ENCODE results near the gene LENG1. TPM values are rescaled to one million over a fixed set of nuclear protein-coding genes. Genes with fewer than 3 reads are reported as not detected.

Gene LENG1
- total RNA-seq, 2 experiments from 2014 or later, result 7.6 to 9.1 TPM

DNA sequence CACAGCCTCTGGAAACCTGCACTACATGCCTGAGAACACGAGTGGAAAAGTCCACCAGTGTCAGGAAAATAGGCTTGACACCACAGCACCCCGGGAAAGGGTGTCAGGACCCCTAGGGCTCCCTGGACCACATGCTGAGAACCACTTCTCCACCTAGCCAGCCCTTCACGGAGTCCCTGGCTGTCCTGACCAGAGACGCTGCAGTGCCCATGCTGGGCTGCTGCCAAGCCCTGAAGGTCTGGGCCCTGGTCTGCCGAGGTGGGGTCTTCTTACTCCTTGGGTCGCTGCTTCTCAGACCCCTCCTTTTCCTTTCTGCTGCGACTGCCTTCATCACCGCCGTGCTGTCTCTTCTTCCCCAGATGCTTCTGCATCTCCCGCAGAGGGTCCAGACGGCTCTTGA lies 3.0 kb downstream of the LENG1 start:
- no peak for DNase-seq
- Mint-ChIP-seq H3K36me3 (ENCODE audit: low read depth) (peaks cover 54% of the 10 kb centered on the region), H3K4me1 (peaks cover 47% of the 10 kb centered on the region), H3K27me3 (no peaks in the 10 kb centered on the region), H3K9me3 (no peaks in the 10 kb centered on the region), H3K27ac (peak overlapping the region; percentile 46), H3K4me3 (no peak overlapping the region)
- CTCF ChIA-PET, result interaction anchor here (3.0 kb wide), 1 partner anchor 12 kb away, joined by 12 read pairs; no protein-coding TSS in a partner anchor
- POLR2A ChIA-PET, result no interaction called here

DNA sequence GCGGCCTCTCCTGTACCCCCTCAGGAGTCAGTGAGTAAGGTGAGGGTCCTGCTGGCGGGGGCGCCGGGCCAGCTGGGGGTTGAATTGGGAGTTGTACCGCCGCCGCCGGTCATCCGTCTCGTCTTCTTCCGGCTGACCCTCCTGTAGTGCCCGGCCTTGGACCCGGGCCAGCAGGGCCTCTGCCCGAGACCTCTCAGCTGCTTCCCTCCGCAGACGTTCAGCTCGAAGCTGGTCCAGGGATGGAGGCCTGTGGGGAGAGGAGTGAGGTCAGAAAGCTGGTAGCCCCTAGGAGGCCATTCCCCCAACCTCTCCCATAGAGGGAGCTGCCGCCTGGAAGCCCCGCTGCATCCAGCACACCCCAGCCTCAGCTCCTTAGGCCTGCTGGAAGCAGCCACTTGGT lies 3.8 kb downstream of the LENG1 start:
- Mint-ChIP-seq H3K9me3 (no peaks in the 10 kb centered on the region), H3K4me1 (peaks cover 43% of the 10 kb centered on the region), H3K27me3 (no peaks in the 10 kb centered on the region), H3K4me3 (no peak overlapping the region), H3K27ac (no peak overlapping the region), H3K36me3 (ENCODE audit: low read depth) (peaks cover 59% of the 10 kb centered on the region)
- DNase-seq, result no peak
- ChIA-PET POLR2A (no interaction called here), CTCF (interaction anchor here (3.0 kb wide), 1 partner anchor 12 kb away, joined by 12 read pairs; no protein-coding TSS in a partner anchor)

- peaks cover 62% of the 10 kb centered on the region for H3K36me3 Mint-ChIP-seq (ENCODE audit: low read depth)
- POLR2A ChIA-PET, result no interaction called here
- peak overlapping the region; percentile 12 for H3K4me3 Mint-ChIP-seq
These were observed 4.7 kb downstream of the LENG1 start for GRCh38 chr19:54154603-54155345.

GRCh38 chr19:54153731-54154326 lies 5.7 kb downstream of the LENG1 start:
- Mint-ChIP-seq H3K4me1 (peaks cover 35% of the 10 kb centered on the region), H3K4me3 (no peak overlapping the region), H3K27me3 (no peaks in the 10 kb centered on the region), H3K27ac (peak overlapping the region; percentile 88), H3K9me3 (no peaks in the 10 kb centered on the region), H3K36me3 (ENCODE audit: low read depth) (peaks cover 68% of the 10 kb centered on the region)
- no peak for DNase-seq
- POLR2A ChIA-PET, result no interaction called here
- CTCF ChIA-PET, result no interaction called here

More at GRCh38 chr19:54154603-54155345, 4.7 kb downstream of the LENG1 start:
- CTCF ChIA-PET, result no interaction called here
- H3K27ac Mint-ChIP-seq, result peak overlapping the region; percentile 88
- no peaks in the 10 kb centered on the region for H3K9me3 Mint-ChIP-seq
- DNase-seq, result peak; percentile 73
- no peaks in the 10 kb centered on the region for H3K27me3 Mint-ChIP-seq
- peaks cover 35% of the 10 kb centered on the region for H3K4me1 Mint-ChIP-seq

- Mint-ChIP-seq H3K27ac (peak overlapping the region; percentile 14), H3K4me1 (peaks cover 27% of the 10 kb centered on the region), H3K36me3 (ENCODE audit: low read depth) (peaks cover 65% of the 10 kb centered on the region), H3K4me3 (no peak overlapping the region), H3K27me3 (no peaks in the 10 kb centered on the region), H3K9me3 (no peaks in the 10 kb centered on the region)
- POLR2A ChIA-PET, result no interaction called here
- DNase-seq, result no peak
- CTCF ChIA-PET, result no interaction called here
These were observed 6.5 kb downstream of the LENG1 start for GRCh38 chr19:54152878-54153524.

DNA sequence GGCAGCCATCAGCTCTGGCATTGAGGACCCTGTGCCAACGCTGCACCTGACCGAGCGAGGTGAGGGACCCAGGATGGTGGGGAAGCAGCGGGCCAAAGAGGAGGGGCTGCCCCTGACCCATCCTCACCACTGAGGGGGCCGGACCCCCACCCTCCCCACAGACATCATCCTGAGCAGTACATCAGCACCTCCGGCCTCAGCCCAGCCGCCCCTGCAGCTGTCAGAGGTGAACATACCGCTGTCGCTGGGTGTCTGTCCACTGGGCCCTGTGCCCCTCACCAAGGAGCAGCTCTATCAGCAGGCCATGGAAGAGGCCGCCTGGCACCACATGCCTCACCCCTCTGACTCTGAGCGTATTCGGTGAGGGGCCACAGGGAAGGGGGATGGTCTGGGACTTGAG lies 7.3 kb downstream of the LENG1 start:
- Mint-ChIP-seq H3K27ac (no peak overlapping the region), H3K36me3 (ENCODE audit: low read depth) (peaks cover 63% of the 10 kb centered on the region), H3K27me3 (no peaks in the 10 kb centered on the region), H3K9me3 (no peaks in the 10 kb centered on the region), H3K4me1 (peaks cover 27% of the 10 kb centered on the region), H3K4me3 (no peak overlapping the region)
- POLR2A ChIA-PET, result no interaction called here
- no peak for DNase-seq
- CTCF ChIA-PET, result no interaction called here

- H3K27ac Mint-ChIP-seq, result no peak overlapping the region
- CTCF ChIA-PET, result no interaction called here
- H3K4me1 Mint-ChIP-seq, result peaks cover 24% of the 10 kb centered on the region
- H3K9me3 Mint-ChIP-seq, result no peaks in the 10 kb centered on the region
- H3K4me3 Mint-ChIP-seq, result no peak overlapping the region
- H3K36me3 Mint-ChIP-seq (ENCODE audit: low read depth), result peaks cover 60% of the 10 kb centered on the region
- no peaks in the 10 kb centered on the region for H3K27me3 Mint-ChIP-seq
- DNase-seq, result no peak
- POLR2A ChIA-PET, result no interaction called here
These were observed 8.0 kb downstream of the LENG1 start for GRCh38 chr19:54151362-54152035.

- no peak overlapping the region for H3K27ac Mint-ChIP-seq
- no peaks in the 10 kb centered on the region for H3K9me3 Mint-ChIP-seq
- CTCF ChIA-PET, result interaction anchor here (1.1 kb wide), 1 partner anchor 11 kb away, joined by 3 read pairs; no protein-coding TSS in a partner anchor
These were observed 10.3 kb downstream of the LENG1 start for GRCh38 chr19:54149021-54149812.

GRCh38 chr19:54148158-54148557 lies 11.4 kb downstream of the LENG1 start:
- no peaks in the 10 kb centered on the region for H3K27me3 Mint-ChIP-seq
- no peak overlapping the region for H3K4me3 Mint-ChIP-seq
- no peak overlapping the region for H3K27ac Mint-ChIP-seq
- DNase-seq, result no peak
- H3K9me3 Mint-ChIP-seq, result no peaks in the 10 kb centered on the region
- POLR2A ChIA-PET, result no interaction called here
- H3K4me1 Mint-ChIP-seq, result peaks cover 4% of the 10 kb centered on the region
- H3K36me3 Mint-ChIP-seq (ENCODE audit: low read depth), result peaks cover 60% of the 10 kb centered on the region
- CTCF ChIA-PET, result interaction anchor here (0.6 to 1.1 kb wide), 2 partner anchors 10 to 1210 kb away, joined by 3 read pairs; no protein-coding TSS in a partner anchor

More at GRCh38 chr19:54149021-54149812, 10.3 kb downstream of the LENG1 start:
- POLR2A ChIA-PET, result interaction anchor here (0.7 kb wide), 1 partner anchor 12 kb away, joined by 3 read pairs; the partner anchor contains the start of gene CNOT3
- Mint-ChIP-seq H3K4me1 (peaks cover 13% of the 10 kb centered on the region), H3K27me3 (no peaks in the 10 kb centered on the region), H3K36me3 (ENCODE audit: low read depth) (peaks cover 60% of the 10 kb centered on the region), H3K4me3 (no peak overlapping the region)
- DNase-seq, result no peak

DNA sequence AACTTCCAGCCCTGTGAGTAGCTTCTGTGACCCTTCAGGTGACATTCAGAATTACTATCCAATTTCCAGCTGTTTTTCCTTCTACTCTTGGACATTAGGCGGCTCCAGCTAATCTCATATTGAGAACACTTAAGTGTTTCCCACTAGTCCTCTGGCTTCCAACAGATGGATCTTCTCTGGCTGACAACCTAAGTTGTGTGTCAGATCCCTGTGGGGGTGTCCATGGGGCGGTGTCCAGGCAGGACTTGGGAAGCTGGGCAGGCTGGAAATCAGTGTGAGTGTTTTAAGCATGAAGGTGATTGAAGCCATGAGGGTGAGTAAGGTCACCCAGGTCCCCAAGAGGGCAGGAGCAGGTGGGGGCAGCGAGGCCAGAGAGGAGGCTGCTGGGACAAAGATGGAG lies 11.8 kb downstream of the LENG1 start:
- H3K27me3 Mint-ChIP-seq, result no peaks in the 10 kb centered on the region
- H3K27ac Mint-ChIP-seq, result no peak overlapping the region
- H3K4me3 Mint-ChIP-seq, result no peak overlapping the region
- ChIA-PET CTCF (interaction anchor here (0.6 kb wide), 1 partner anchor 1210 kb away, joined by 3 read pairs; no protein-coding TSS in a partner anchor), POLR2A (no interaction called here)
- H3K4me1 Mint-ChIP-seq, result peaks cover 4% of the 10 kb centered on the region
- H3K36me3 Mint-ChIP-seq (ENCODE audit: low read depth), result peaks cover 61% of the 10 kb centered on the region
- DNase-seq, result no peak
- H3K9me3 Mint-ChIP-seq, result no peaks in the 10 kb centered on the region

DNA sequence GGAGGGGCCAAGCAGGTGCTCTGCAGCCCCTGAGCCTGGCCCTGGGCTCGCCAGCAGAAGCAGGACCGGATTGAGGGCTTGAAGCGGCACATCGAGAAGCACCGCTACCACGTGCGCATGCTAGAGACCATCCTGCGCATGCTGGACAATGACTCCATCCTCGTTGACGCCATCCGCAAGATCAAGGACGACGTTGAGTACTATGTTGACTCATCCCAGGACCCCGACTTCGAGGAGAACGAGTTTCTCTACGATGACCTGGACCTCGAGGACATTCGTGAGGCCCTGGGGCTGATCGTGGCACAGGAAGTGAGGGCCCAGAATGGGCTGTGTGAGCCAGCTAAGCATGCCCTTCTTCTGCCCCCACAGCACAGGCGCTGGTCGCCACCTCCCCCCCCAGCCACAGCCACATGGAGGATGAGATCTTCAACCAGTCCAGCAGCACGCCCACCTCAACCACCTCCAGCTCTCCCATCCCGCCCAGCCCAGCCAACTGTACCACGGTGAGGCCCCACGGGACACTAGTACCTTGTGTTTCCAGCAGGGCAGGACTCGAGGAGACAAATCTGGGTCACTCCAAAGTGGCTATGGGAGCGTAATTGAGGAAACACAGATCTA lies 13.9 kb downstream of the LENG1 start:
- H3K4me3 Mint-ChIP-seq, result no peak overlapping the region
- H3K4me1 Mint-ChIP-seq, result peaks cover 6% of the 10 kb centered on the region
- no peak overlapping the region for H3K27ac Mint-ChIP-seq
- H3K36me3 Mint-ChIP-seq (ENCODE audit: low read depth), result peaks cover 49% of the 10 kb centered on the region
- DNase-seq, result no peak
- no peaks in the 10 kb centered on the region for H3K9me3 Mint-ChIP-seq
- ChIA-PET CTCF (no interaction called here), POLR2A (no interaction called here)
- H3K27me3 Mint-ChIP-seq, result no peaks in the 10 kb centered on the region

Measured in activated CD4-positive, alpha-beta T cell treated with anti-CD3 and anti-CD28 coated beads, Interleukin-2, amount 10 ng/mL, durations not matched to agents 7 days and 5 days (primary cell).